Trophoblast cell (in vitro differentiated cells and primary cell): Measurements from ENCODE around the gene ADCY1.

Source experiments
- DNase-seq, 2 donors: peaks; one replicate each; pipeline ENCODE4 v3.0.0-alpha.2; 2016
- H2AFZ ChIP-seq: 2 replicates; pipeline ENCODE4 v1.6.1; 2013; ENCODE audit warnings: low read length, moderate library complexity, mild to moderate bottlenecking; ENCODE audit not compliant: insufficient read depth, poor library complexity
- H2AK5ac ChIP-seq: 2 replicates; pipeline ENCODE4 v1.6.1; 2013; ENCODE audit warnings: mild to moderate bottlenecking, low read length
- H2BK120ac ChIP-seq: 2 replicates; pipeline ENCODE4 v1.6.1; 2013; ENCODE audit warnings: low read length, mild to moderate bottlenecking, moderate library complexity; ENCODE audit not compliant: insufficient read depth, poor library complexity
- H2BK12ac ChIP-seq: 2 replicates; pipeline ENCODE4 v1.6.1; 2013; ENCODE audit warnings: mild to moderate bottlenecking, low read length, moderate library complexity
- H2BK5ac ChIP-seq: 2 replicates; pipeline ENCODE4 v1.6.1; 2013; ENCODE audit warnings: low read length, low read depth, moderate library complexity, mild to moderate bottlenecking; ENCODE audit not compliant: poor library complexity
- H3K14ac ChIP-seq: 2 replicates; pipeline ENCODE4 v1.6.1; 2013; ENCODE audit warnings: mild to moderate bottlenecking, low read length
- H3K18ac ChIP-seq: 2 replicates; pipeline ENCODE4 v1.6.1; 2013; ENCODE audit warnings: mild to moderate bottlenecking, low read length
- H3K23ac ChIP-seq: 2 replicates; pipeline ENCODE4 v1.6.1; 2013; ENCODE audit warnings: low read length
- H3K27ac ChIP-seq: 2 replicates; pipeline ENCODE4 v1.5.1; 2013; ENCODE audit warnings: low read depth, mild to moderate bottlenecking, inconsistent platforms, low read length, moderate library complexity
- H3K27me3 ChIP-seq: 2 replicates; pipeline ENCODE4 v1.6.1; 2013; ENCODE audit warnings: inconsistent platforms, mild to moderate bottlenecking, low read length, moderate library complexity; ENCODE audit not compliant: insufficient read depth
- H3K36me3 ChIP-seq, 2 experiments: 1 replicate in 1 of 2; 2 replicates in 1 of 2; pipeline ENCODE4 v1.6.1; 2013; ENCODE audit warnings: low read length in 2 of 2, mild to moderate bottlenecking in 2 of 2, moderate library complexity in 1 of 2; ENCODE audit not compliant: insufficient read depth in 2 of 2, control insufficient read depth in 1 of 2
- H3K4ac ChIP-seq: 2 replicates; pipeline ENCODE4 v1.6.1; 2013; ENCODE audit warnings: low read depth, mild to moderate bottlenecking, low read length, moderate library complexity
- H3K4me1 ChIP-seq, 2 experiments: 1 replicate in 1 of 2; 2 replicates in 1 of 2; pipeline ENCODE4 v1.6.1; 2013; ENCODE audit warnings: low read length in 2 of 2, mild to moderate bottlenecking in 2 of 2, moderate library complexity in 1 of 2; ENCODE audit not compliant: insufficient read depth in 2 of 2, control insufficient read depth in 1 of 2
- H3K4me2 ChIP-seq: 2 replicates; pipeline ENCODE4 v1.6.1; 2013; ENCODE audit warnings: inconsistent platforms, mild to moderate bottlenecking, low read length, moderate library complexity
- H3K4me3 ChIP-seq: 2 replicates; pipeline ENCODE4 v1.5.1; 2013; ENCODE audit warnings: mild to moderate bottlenecking, low read depth, low read length, inconsistent platforms
- H3K79me1 ChIP-seq: one replicate; pipeline ENCODE4 v1.6.1; 2013; ENCODE audit warnings: low read length
- H3K79me2 ChIP-seq: 2 replicates; pipeline ENCODE4 v1.6.1; 2013; ENCODE audit warnings: low read length, mild to moderate bottlenecking; ENCODE audit not compliant: control insufficient read depth, insufficient read depth, poor library complexity
- H3K9ac ChIP-seq: 2 replicates; pipeline ENCODE4 v1.6.1; 2013; ENCODE audit warnings: mild to moderate bottlenecking, low read length
- H3K9me3 ChIP-seq: 2 replicates; pipeline ENCODE4 v1.6.1; 2013; ENCODE audit warnings: low read depth, mild to moderate bottlenecking, control low read depth, inconsistent platforms, low read length; ENCODE audit not compliant: insufficient read depth
- H4K12ac ChIP-seq: 2 replicates; pipeline ENCODE4 v1.6.1; 2013; ENCODE audit warnings: low read depth, mild to moderate bottlenecking, low read length, moderate library complexity
- H4K8ac ChIP-seq: 2 replicates; pipeline ENCODE4 v1.6.1; 2013; ENCODE audit warnings: low read depth, mild to moderate bottlenecking, low read length, moderate library complexity
- H4K91ac ChIP-seq: one replicate; pipeline ENCODE4 v1.6.1; 2013; ENCODE audit warnings: low read depth, mild to moderate bottlenecking, low read length, moderate library complexity
- WGBS: extraction: QIAGEN DNeasy Blood & Tissue Kit; methylation state at CpG from one replicate; pipeline ENCODE4 v1.1.7; 2013; ENCODE audit warnings: missing lambda C conversion rate; ENCODE audit not compliant: insufficient read length, insufficient coverage; ENCODE audit errors: extremely low coverage; 5-methylcytosine and 5-hydroxymethylcytosine counted together

ADCY1 gene

DNA sequence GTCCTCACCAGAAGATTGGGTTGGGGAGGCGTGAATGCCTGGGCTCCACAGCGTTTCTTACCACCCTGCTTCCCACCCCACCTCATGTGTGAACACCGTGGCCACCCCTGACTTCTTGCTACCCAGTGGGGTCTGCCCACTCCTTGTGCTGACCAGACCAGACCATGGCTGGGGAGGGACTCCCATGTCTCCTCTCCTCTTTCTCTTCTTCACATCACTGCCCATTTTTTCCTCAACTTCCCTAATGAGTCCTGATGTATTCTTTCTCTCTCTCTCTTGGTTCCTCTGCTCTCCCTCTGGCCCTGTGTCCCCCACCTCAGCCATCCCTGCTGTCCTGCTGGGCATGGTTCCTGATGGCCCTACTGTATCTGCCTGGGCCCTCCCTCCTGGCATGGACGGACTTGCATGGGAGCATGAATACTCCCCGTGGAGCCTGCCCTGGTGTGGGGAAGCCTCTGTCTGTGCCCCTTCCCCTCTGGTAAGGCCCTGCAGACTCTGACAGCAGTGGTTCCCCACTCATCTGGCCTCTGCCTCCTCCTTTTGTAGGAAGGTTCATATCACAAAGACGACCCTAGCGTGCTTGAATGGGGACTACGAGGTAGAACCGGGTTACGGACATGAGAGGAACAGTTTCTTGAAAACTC, 85.5 kb downstream of the ADCY1 start:
- Histone ChIP-seq H3K36me3 (no peaks in the 10 kb centered on the region), H3K4me3 (no peak overlapping the region), H4K12ac (no peak overlapping the region), H3K18ac (no peak overlapping the region), H3K27ac (no peak overlapping the region), H4K8ac (no peak overlapping the region), H3K79me1 (no peaks in the 10 kb centered on the region), H3K79me2 (no peaks in the 10 kb centered on the region), H2AK5ac (no peak overlapping the region), H3K27me3 (no peaks in the 10 kb centered on the region), H4K91ac (no peak overlapping the region), H3K9me3 (peaks cover 2% of the 10 kb centered on the region), H2BK120ac (no peak overlapping the region), H2BK5ac (no peak overlapping the region), H3K4me2 (no peak overlapping the region), H3K23ac (no peak overlapping the region), H3K14ac (no peak overlapping the region), H3K4ac (no peak overlapping the region), H2BK12ac (no peak overlapping the region), H3K9ac (no peak overlapping the region), H2AFZ (no peak overlapping the region), H3K4me1 (no peaks in the 10 kb centered on the region)
- DNase-seq: no peak
- no CpG with 5 or more reads among the region's 10 CpGs for WGBS

DNA sequence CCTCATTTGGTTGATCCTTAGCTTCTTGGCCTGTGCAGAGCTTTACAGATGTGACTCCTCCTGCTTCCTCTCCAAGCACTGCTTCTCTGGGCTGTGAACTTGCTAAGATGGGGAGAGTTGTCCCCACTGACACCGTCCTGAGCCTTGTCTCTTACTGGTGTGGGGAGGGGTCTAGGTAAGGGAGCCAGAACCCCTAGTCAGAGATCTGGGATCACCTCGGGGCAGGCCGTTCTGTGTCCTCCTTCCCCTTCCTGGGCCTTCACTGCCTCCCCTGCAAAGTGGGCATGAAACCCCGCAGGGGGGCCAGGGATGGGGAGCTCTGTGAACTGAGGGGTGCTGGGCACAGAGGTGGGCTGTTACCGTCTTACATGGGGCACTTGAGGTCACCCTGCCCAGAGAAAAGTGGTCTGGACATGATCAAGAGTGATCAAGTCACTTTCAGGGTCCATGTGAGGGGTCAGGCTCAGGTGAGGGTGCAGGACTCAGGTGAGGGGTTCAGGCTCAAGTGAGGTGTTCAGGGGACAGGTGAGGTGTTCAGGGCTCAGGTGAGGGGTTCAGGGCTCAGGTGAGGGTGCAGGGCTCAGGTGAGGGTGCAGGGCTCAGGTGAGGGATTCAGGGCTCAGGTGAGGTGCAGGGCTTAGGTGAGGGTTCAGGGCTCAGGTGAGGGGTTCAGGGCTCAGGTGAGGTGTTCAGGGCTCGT, 86.2 kb downstream of the ADCY1 start:
- Histone ChIP-seq H3K14ac (no peak overlapping the region), H3K27me3 (no peaks in the 10 kb centered on the region), H3K4me3 (no peak overlapping the region), H2AFZ (no peak overlapping the region), H2BK5ac (no peak overlapping the region), H2AK5ac (no peak overlapping the region), H3K79me1 (no peaks in the 10 kb centered on the region), H3K4me1 (no peaks in the 10 kb centered on the region), H3K9me3 (peaks cover 2% of the 10 kb centered on the region), H4K8ac (no peak overlapping the region), H3K23ac (no peak overlapping the region), H2BK12ac (no peak overlapping the region), H3K36me3 (no peaks in the 10 kb centered on the region), H3K27ac (no peak overlapping the region), H2BK120ac (no peak overlapping the region), H3K4ac (no peak overlapping the region), H3K18ac (no peak overlapping the region), H4K12ac (no peak overlapping the region), H3K79me2 (no peaks in the 10 kb centered on the region), H3K4me2 (no peak overlapping the region), H3K9ac (no peak overlapping the region), H4K91ac (no peak overlapping the region)
- no peak for DNase-seq
- WGBS: no CpG with 5 or more reads among the region's 6 CpGs

DNA sequence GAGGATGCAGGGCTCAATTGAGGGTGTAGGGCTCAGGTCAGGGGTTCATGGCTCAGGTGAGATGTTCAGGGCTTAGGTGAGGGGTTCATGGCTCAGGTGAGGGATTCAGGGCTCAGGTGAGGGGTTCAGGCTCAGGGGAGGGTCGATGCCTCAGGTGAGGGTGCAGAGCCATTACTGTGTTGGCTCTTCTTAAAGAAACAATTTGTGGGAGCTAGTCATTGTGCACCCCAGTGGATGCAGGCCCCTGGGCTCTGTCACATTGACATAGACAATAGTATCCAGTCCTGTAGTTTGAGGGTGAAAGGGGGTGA, 86.7 kb downstream of the ADCY1 start:
- Histone ChIP-seq H4K8ac (no peak overlapping the region), H2BK12ac (no peak overlapping the region), H3K4me1 (no peaks in the 10 kb centered on the region), H2BK120ac (no peak overlapping the region), H4K12ac (no peak overlapping the region), H3K27me3 (no peaks in the 10 kb centered on the region), H3K23ac (no peak overlapping the region), H3K79me1 (no peaks in the 10 kb centered on the region), H2AK5ac (no peak overlapping the region), H3K18ac (no peak overlapping the region), H3K4me3 (no peak overlapping the region), H3K9ac (no peak overlapping the region), H3K27ac (no peak overlapping the region), H3K79me2 (no peaks in the 10 kb centered on the region), H4K91ac (no peak overlapping the region), H3K14ac (no peak overlapping the region), H3K9me3 (peaks cover 2% of the 10 kb centered on the region), H2BK5ac (no peak overlapping the region), H3K4ac (no peak overlapping the region), H2AFZ (no peak overlapping the region), H3K36me3 (no peaks in the 10 kb centered on the region), H3K4me2 (no peak overlapping the region)
- no peak for DNase-seq
- no CpG with 5 or more reads among the region's 1 CpG for WGBS

DNA sequence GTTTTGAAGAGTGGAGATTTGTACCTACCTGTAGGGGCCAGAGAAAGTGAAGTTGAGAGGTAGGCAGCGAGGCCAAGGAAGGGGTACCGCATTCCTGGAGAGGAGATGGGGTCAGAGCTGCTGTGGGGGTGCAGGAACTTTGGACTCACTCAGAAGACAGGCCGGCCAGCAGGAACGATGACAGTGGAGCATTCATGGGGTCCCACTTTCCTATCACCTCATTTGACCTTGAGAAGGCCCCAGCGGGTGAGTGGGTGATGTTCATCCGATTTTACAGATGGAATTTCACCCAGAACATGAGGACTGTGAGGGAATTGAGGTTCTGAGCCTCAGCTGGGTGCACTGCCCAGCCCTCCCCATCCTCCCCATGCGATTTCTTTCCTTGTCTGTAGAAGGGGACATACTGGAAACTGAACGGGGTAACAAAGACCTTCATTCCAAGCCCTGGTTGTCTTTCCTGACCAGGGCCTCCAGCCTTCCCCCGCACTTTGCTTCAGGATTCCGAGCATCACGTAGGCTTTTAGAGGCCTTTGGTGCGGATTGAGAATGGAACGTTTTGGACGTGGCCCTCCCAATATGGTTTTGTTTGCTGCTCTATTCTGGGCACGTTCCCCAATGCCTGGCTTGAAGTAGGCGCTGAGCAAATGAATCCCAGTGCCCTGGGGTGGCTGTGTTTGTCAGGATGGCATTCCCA, 87.3 kb downstream of the ADCY1 start:
- Histone ChIP-seq H3K4me3 (no peak overlapping the region), H3K27ac (no peak overlapping the region), H3K18ac (no peak overlapping the region), H3K4me1 (no peaks in the 10 kb centered on the region), H2AFZ (no peak overlapping the region), H4K91ac (no peak overlapping the region), H3K79me2 (no peaks in the 10 kb centered on the region), H3K9me3 (peaks cover 2% of the 10 kb centered on the region), H3K79me1 (no peaks in the 10 kb centered on the region), H2BK120ac (no peak overlapping the region), H3K23ac (no peak overlapping the region), H3K4ac (no peak overlapping the region), H3K4me2 (no peak overlapping the region), H2BK12ac (no peak overlapping the region), H3K36me3 (no peaks in the 10 kb centered on the region), H3K27me3 (no peaks in the 10 kb centered on the region), H4K12ac (no peak overlapping the region), H4K8ac (no peak overlapping the region), H2AK5ac (no peak overlapping the region), H2BK5ac (no peak overlapping the region), H3K9ac (no peak overlapping the region), H3K14ac (no peak overlapping the region)
- DNase-seq: no peak
- WGBS: no CpG with 5 or more reads among the region's 16 CpGs
